ENCODE results near the gene GAS7.

DNA sequence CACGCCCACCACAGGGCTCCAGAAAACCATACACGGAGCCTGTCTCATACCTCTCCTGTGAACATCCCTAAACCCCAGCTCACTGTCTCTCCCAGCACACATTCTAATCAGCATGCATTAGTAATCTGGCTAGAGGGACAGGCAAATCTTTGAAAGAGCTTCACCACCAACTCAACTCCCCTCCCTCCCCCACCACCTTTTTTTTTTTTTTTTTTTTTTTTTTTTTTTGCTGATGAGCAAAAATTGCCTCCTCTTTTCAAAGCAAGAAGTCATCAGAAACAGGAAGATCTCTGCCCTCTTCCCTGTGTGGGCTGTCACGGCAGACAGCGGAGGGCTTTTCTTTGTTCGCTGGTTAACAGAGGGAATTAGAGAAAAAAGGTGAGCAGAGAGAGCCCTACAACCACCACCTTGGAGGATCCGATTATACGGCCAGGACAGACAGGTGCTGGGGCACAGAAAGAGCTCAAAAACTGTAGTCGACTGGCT, 19.9 kb downstream of the GAS7 start:
- TF ChIP-seq CTCF (IDR thresholded peaks at IDR 0.05) (no peak), POLR2A (IDR thresholded peaks at IDR 0.05) (no peak), EP300 (IDR thresholded peaks at IDR 0.05) (no peak)

Measured in tibial nerve (tissue), 4 donors.